K562 (cell line): Measurements from ENCODE around the gene IMMP2L.

Source experiments
- KAT8 ChIP-seq: fragments of 450-650 bp; IDR thresholded peaks from 2 replicates; pipeline ENCODE4 v1.6.1; 2016; ENCODE audit warnings: low read depth, mild to moderate bottlenecking
- MYNN ChIP-seq, 2 experiments: sonication (generic); formaldehyde crosslinking in 1 of 2; IDR thresholded peaks; 2 replicates each; pipeline versions ENCODE4 v1.5.0 to v1.6.1; 2016 to 2020; ENCODE audit warnings: antibody characterized with exemption in 1 of 2, missing genetic modification reagents in 1 of 2
- POLR2A ChIP-seq: fragments of 450-650 bp; conservative IDR thresholded peaks from 2 replicates; pipeline ENCODE4 v1.6.1; 2016
- ZNF347 ChIP-seq: fragments of 450-650 bp; formaldehyde crosslinking; IDR thresholded peaks from 2 replicates; pipeline ENCODE4 v1.4.0; 2020; ENCODE audit warnings: low read depth, mild to moderate bottlenecking, moderate library complexity
- TF ChIP-seq, protein P1 (sequence below): fragments of 250-450 bp; sonication (Bioruptor Pico); IDR thresholded peaks from 2 replicates; pipeline ENCODE4 v1.9.0; 2021; ENCODE audit warnings: mild to moderate bottlenecking, inconsistent platforms
- TF ChIP-seq, protein P2 (sequence below): fragments of 250-450 bp; sonication (Bioruptor Pico); IDR thresholded peaks from 2 replicates; pipeline ENCODE4 v1.4.0; 2020; ENCODE audit warnings: mild to moderate bottlenecking, moderate library complexity

DNA sequence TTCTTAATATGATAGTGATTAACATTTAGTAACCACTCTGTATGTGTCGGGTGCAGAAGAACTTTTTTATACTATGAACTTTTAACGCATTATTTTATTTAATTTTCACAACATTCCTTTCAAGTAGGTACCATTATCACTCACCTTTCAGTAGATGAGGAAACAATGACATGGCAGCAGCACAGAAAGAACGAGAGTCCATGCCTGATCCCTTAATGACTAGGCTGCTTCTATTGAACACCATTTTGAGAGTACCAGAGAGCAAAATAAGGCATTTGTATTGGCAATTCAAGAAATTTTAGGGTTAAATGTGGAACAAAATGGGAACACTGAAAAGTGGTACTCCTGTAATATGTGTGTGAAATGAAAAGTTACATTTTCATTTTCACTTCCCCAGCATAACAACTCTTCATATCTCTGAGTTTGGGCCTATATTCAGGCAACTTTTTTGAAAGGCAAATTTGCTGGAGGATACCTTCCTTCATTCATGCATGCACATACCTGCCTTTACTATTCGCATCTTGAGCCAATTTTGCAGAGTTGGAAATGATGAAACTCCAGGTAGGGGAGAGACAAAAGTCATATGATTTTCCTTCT lies 458.5 kb downstream of the IMMP2L start:
- no peak for TF ChIP-seq KAT8
- no peak for TF ChIP-seq POLR2A
- TF ChIP-seq ZNF347 (CRISPR knock-in tag) = no peak
- TF ChIP-seq, protein P1, sequence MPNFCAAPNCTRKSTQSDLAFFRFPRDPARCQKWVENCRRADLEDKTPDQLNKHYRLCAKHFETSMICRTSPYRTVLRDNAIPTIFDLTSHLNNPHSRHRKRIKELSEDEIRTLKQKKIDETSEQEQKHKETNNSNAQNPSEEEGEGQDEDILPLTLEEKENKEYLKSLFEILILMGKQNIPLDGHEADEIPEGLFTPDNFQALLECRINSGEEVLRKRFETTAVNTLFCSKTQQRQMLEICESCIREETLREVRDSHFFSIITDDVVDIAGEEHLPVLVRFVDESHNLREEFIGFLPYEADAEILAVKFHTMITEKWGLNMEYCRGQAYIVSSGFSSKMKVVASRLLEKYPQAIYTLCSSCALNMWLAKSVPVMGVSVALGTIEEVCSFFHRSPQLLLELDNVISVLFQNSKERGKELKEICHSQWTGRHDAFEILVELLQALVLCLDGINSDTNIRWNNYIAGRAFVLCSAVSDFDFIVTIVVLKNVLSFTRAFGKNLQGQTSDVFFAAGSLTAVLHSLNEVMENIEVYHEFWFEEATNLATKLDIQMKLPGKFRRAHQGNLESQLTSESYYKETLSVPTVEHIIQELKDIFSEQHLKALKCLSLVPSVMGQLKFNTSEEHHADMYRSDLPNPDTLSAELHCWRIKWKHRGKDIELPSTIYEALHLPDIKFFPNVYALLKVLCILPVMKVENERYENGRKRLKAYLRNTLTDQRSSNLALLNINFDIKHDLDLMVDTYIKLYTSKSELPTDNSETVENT (CRISPR knock-in tag) = no peak
- no peak for TF ChIP-seq MYNN (IDR thresholded peaks at IDR 0.05)
- TF ChIP-seq MYNN (CRISPR knock-in tag; IDR thresholded peaks at IDR 0.05) = no peak
- TF ChIP-seq, protein P2, sequence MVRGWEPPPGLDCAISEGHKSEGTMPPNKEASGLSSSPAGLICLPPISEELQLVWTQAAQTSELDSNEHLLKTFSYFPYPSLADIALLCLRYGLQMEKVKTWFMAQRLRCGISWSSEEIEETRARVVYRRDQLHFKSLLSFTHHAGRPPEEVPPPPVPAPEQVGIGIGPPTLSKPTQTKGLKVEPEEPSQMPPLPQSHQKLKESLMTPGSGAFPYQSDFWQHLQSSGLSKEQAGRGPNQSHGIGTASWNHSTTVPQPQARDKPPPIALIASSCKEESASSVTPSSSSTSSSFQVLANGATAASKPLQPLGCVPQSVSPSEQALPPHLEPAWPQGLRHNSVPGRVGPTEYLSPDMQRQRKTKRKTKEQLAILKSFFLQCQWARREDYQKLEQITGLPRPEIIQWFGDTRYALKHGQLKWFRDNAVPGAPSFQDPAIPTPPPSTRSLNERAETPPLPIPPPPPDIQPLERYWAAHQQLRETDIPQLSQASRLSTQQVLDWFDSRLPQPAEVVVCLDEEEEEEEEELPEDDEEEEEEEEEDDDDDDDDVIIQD (CRISPR knock-in tag) = no peak
